ENCODE data around the gene ECEL1.

Gene ECEL1

DNA sequence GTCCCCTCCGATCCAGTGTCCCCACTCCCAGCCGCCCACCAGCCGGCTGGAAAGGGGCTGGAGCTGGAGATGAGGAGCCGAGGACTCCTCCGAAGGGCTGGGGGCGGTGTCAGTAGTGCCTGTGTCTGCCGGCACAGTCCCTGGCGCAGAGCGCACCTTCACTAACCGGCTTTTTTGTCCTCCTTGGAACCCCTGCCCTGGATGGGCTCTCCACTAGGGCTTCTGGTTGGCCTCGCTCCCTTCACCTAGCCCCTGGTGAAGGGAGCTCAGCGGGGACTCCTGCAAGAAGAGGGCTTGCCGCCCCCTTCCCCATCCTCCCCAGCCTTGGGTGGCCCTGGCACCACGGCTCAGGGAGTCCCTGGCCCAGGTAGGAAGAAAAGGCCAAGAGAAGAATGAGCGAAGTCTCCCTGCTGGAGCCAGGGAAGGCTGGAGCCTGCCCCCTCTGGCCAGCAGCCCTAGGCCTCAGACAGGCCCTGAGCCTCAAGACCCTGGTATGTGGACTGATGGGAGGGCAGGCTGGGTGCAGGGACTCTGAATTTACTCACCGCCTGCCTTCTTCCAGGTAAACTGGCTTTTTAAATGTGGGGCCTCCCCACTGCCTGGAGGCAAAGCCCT is 570 bp upstream of the ECEL1 start:
- H3K9ac ChIP-seq (ENCODE audit: low read length), result no peak overlapping the region
- H3K4me3 ChIP-seq (ENCODE audit: low read length), result no peak overlapping the region

DNA sequence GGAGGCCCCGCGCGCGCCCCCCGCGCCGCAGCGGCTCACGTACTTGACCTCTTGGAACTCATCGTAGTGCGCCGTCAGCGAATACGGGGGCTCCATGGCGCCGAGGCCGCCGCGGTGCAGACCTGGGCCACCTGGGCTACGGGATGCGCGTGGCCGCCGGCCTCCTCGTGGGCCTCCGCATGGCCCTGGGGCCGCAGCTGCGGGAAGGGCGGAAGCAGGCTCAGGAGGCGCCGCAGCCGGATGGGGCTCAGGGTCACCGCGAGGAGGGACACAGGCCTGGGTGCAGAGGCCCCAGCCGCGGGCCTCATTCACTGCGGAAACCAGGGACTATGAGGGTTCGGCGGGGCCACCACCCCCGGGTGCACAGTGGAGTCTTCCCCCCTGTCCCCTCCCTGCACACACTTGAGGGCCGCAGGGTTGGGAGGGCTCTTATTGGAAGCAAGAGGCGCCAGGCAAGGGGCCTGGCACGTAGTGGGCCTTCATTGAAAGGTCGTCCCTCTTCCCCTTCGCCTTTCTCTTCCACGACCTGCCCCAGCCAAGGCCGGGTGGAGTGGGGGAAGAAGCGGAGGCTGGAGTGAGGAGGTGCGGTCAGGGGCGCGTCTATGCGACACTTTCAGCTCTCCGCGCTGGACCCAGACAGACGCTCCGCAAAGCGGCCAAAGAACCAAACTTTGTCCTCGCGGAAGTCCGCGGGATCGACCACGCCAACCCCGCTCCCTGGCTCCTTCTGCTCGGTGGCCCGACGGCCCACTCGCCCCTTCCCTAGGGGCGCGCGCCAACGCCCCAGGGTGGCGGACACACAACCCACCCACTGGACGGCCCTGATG is 863 bp downstream of the ECEL1 start:
- H3K4me2 ChIP-seq (ENCODE audit: low read length), result no peak overlapping the region
- no peaks in the 10 kb centered on the region for H3K36me3 ChIP-seq (replicated peaks; ENCODE audit: low read depth, low read length)
- no peaks in the 10 kb centered on the region for H4K20me1 ChIP-seq (ENCODE audit: insufficient read depth, low read length)
- H3K27ac ChIP-seq (ENCODE audit: low read length), result no peak overlapping the region
- no peaks in the 10 kb centered on the region for H3K79me2 ChIP-seq (ENCODE audit: low read length)
- no peaks in the 10 kb centered on the region for H3K27me3 ChIP-seq (ENCODE audit: low read depth, low read length)
- no peaks in the 10 kb centered on the region for H3K9me3 ChIP-seq (ENCODE audit: insufficient read depth, low read length)
- no peak overlapping the region for H3K9ac ChIP-seq (ENCODE audit: low read length)
- TF ChIP-seq EZH2phosphoT487 (IDR thresholded peaks at IDR 0.05; ENCODE audit: low read depth), result no peak
- TF ChIP-seq, protein P1, sequence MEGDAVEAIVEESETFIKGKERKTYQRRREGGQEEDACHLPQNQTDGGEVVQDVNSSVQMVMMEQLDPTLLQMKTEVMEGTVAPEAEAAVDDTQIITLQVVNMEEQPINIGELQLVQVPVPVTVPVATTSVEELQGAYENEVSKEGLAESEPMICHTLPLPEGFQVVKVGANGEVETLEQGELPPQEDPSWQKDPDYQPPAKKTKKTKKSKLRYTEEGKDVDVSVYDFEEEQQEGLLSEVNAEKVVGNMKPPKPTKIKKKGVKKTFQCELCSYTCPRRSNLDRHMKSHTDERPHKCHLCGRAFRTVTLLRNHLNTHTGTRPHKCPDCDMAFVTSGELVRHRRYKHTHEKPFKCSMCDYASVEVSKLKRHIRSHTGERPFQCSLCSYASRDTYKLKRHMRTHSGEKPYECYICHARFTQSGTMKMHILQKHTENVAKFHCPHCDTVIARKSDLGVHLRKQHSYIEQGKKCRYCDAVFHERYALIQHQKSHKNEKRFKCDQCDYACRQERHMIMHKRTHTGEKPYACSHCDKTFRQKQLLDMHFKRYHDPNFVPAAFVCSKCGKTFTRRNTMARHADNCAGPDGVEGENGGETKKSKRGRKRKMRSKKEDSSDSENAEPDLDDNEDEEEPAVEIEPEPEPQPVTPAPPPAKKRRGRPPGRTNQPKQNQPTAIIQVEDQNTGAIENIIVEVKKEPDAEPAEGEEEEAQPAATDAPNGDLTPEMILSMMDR (IDR thresholded peaks at IDR 0.05; ENCODE audit: low read depth, low read length), result no peak
- H3K4me3 ChIP-seq (ENCODE audit: low read length), result no peak overlapping the region
- no peak overlapping the region for H2AFZ ChIP-seq (ENCODE audit: low read depth, low read length)
- no peaks in the 10 kb centered on the region for H3K4me1 ChIP-seq (ENCODE audit: low read length)

More for the DNA sequence above, 570 bp upstream of the ECEL1 start:
- no peaks in the 10 kb centered on the region for H4K20me1 ChIP-seq (ENCODE audit: insufficient read depth, low read length)
- no peaks in the 10 kb centered on the region for H3K27me3 ChIP-seq (ENCODE audit: low read depth, low read length)
- H3K4me2 ChIP-seq (ENCODE audit: low read length), result no peak overlapping the region
- no peaks in the 10 kb centered on the region for H3K36me3 ChIP-seq (replicated peaks; ENCODE audit: low read depth, low read length)
- H3K9me3 ChIP-seq (ENCODE audit: insufficient read depth, low read length), result no peaks in the 10 kb centered on the region
- H3K4me1 ChIP-seq (ENCODE audit: low read length), result no peaks in the 10 kb centered on the region
- no peak overlapping the region for H2AFZ ChIP-seq (ENCODE audit: low read depth, low read length)
- no peaks in the 10 kb centered on the region for H3K79me2 ChIP-seq (ENCODE audit: low read length)
- no peak overlapping the region for H3K27ac ChIP-seq (ENCODE audit: low read length)
- TF ChIP-seq, protein P1 (IDR thresholded peaks at IDR 0.05; ENCODE audit: low read depth, low read length), result no peak
- TF ChIP-seq EZH2phosphoT487 (IDR thresholded peaks at IDR 0.05; ENCODE audit: low read depth), result no peak

DNA sequence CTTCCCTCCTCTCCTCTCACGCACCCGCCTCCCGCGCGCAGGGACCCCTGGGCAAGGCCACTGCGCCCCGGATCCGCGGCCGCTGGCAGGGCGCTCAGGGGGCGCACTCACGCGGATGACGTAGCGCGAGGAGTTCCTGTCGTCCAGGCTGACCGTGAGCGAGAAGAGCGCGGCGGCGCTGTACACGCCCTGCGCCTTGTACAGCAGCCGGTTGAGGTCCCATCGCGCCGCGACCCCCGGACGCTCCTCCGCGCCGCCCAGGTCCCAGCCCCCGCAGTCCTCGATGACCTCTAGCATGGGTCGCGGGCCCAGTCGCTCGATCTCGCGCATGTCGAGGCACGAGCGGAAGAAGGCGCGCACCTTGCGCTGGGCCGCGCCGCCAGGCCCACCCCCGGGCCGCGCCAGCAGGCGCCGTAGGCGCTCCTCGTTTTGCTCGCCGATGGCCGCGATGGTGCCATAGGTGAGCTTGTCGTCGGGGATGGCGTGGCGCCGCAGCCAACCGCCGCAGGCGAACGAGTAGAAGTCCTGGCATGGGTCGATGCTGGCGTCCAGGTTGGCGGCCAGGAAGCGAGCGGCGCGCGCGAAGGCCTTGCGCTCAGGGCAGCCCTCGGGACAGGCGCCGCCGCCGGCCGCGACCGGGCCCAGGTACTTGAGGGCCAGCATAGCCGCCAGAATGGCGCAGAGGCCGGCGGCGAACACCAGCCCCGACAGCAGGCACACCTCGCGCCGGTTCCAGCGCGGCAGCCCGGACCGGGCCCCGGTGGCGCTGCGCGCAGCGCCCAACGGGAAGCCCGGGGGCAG is 1.7 kb downstream of the ECEL1 start:
- TF ChIP-seq EZH2phosphoT487 (IDR thresholded peaks at IDR 0.05; ENCODE audit: low read depth), result no peak
- TF ChIP-seq, protein P1 (IDR thresholded peaks at IDR 0.05; ENCODE audit: low read depth, low read length), result no peak
- Histone ChIP-seq H3K27me3 (ENCODE audit: low read depth, low read length) (no peaks in the 10 kb centered on the region), H4K20me1 (ENCODE audit: insufficient read depth, low read length) (no peaks in the 10 kb centered on the region), H2AFZ (ENCODE audit: low read depth, low read length) (no peak overlapping the region), H3K79me2 (ENCODE audit: low read length) (no peaks in the 10 kb centered on the region), H3K36me3 (replicated peaks; ENCODE audit: low read depth, low read length) (no peaks in the 10 kb centered on the region), H3K27ac (ENCODE audit: low read length) (no peak overlapping the region), H3K4me1 (ENCODE audit: low read length) (no peaks in the 10 kb centered on the region), H3K9me3 (ENCODE audit: insufficient read depth, low read length) (no peaks in the 10 kb centered on the region), H3K4me2 (ENCODE audit: low read length) (no peak overlapping the region), H3K4me3 (ENCODE audit: low read length) (no peak overlapping the region), H3K9ac (ENCODE audit: low read length) (no peak overlapping the region)

DNA sequence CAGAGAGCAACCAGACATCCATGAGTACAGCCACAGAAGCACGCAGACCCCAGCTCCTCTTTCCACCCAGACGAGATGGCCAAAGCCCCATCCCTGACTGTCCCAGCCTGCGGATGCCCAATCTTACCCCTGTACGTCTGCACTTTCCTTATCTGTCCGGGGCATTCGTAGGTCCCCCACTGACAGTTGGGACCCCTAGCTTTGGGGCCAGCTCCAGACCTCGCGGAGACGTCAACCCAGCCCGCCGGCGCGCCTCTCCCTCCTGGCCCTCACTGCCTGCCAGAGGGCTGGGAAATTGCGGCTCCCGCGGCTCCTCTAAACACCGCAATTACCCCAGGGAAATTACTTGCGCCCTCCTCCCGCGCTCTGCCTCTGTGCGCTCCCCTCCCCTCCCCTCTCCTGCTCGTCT is 2.3 kb downstream of the ECEL1 start:
- Histone ChIP-seq H2AFZ (ENCODE audit: low read depth, low read length) (no peak overlapping the region), H3K9me3 (ENCODE audit: insufficient read depth, low read length) (no peaks in the 10 kb centered on the region), H3K4me3 (ENCODE audit: low read length) (no peak overlapping the region), H3K79me2 (ENCODE audit: low read length) (no peaks in the 10 kb centered on the region), H3K36me3 (replicated peaks; ENCODE audit: low read depth, low read length) (no peaks in the 10 kb centered on the region), H3K27me3 (ENCODE audit: low read depth, low read length) (no peaks in the 10 kb centered on the region), H3K4me1 (ENCODE audit: low read length) (no peaks in the 10 kb centered on the region), H3K4me2 (ENCODE audit: low read length) (no peak overlapping the region), H3K27ac (ENCODE audit: low read length) (no peak overlapping the region), H3K9ac (ENCODE audit: low read length) (no peak overlapping the region), H4K20me1 (ENCODE audit: insufficient read depth, low read length) (no peaks in the 10 kb centered on the region)
- TF ChIP-seq EZH2phosphoT487 (IDR thresholded peaks at IDR 0.05; ENCODE audit: low read depth), result no peak
- TF ChIP-seq, protein P1 (IDR thresholded peaks at IDR 0.05; ENCODE audit: low read depth, low read length), result no peak
